H9 (cell line): Measurements from ENCODE around the gene DNAJA2. TPM values are rescaled to one million over a fixed set of nuclear protein-coding genes. Genes with fewer than 3 reads are reported as not detected.

Experiments used
- DNase-seq: peaks from one replicate; pipeline ENCODE4 v3.0.0-alpha.2; 2017
- H2AFZ ChIP-seq: one replicate; pipeline ENCODE4 v1.6.1; 2013; ENCODE audit warnings: mild to moderate bottlenecking, low read length, control low read depth, moderate library complexity
- H2AK5ac ChIP-seq: 2 replicates; pipeline ENCODE4 v1.6.1; 2013; ENCODE audit warnings: low read length, control low read depth, mixed read lengths; ENCODE audit not compliant: insufficient read length
- H2BK120ac ChIP-seq: one replicate; pipeline ENCODE4 v1.6.1; 2013; ENCODE audit warnings: low read depth, mild to moderate bottlenecking, low read length, control low read depth, inconsistent platforms; ENCODE audit not compliant: poor library complexity, severe bottlenecking
- H2BK12ac ChIP-seq: 2 replicates; pipeline ENCODE4 v1.6.1; 2013; ENCODE audit warnings: low read length, control low read depth, mixed read lengths, low read depth; ENCODE audit not compliant: insufficient read length
- H2BK15ac ChIP-seq: 2 replicates; pipeline ENCODE4 v1.6.1; 2013; ENCODE audit warnings: low read depth, low read length, control low read depth
- H2BK20ac ChIP-seq: one replicate; pipeline ENCODE4 v1.6.1; 2013; ENCODE audit warnings: low read depth, mild to moderate bottlenecking, low read length, control low read depth, inconsistent platforms; ENCODE audit not compliant: poor library complexity, severe bottlenecking
- H2BK5ac ChIP-seq: 2 replicates; pipeline ENCODE4 v1.6.1; 2013; ENCODE audit warnings: low read length, control low read depth, mixed read lengths; ENCODE audit not compliant: insufficient read length
- H3K14ac ChIP-seq: 2 replicates; pipeline ENCODE4 v1.6.1; 2013; ENCODE audit warnings: low read length, control low read depth; ENCODE audit not compliant: insufficient read depth
- H3K18ac ChIP-seq: 2 replicates; pipeline ENCODE4 v1.6.1; 2013; ENCODE audit warnings: low read depth, mild to moderate bottlenecking, mixed read lengths, low read length, control low read depth; ENCODE audit not compliant: insufficient read length
- H3K23ac ChIP-seq: 2 replicates; pipeline ENCODE4 v1.6.1; 2013; ENCODE audit warnings: low read length, control low read depth, mixed read lengths, low read depth; ENCODE audit not compliant: insufficient read length
- H3K23me2 ChIP-seq: 2 replicates; pipeline ENCODE4 v1.6.1; 2013; ENCODE audit warnings: low read depth, mild to moderate bottlenecking, mixed read lengths, low read length, control low read depth; ENCODE audit not compliant: insufficient read length, poor library complexity, severe bottlenecking
- H3K27ac ChIP-seq: 2 replicates; pipeline ENCODE4 v1.5.1; 2013; ENCODE audit warnings: low read length, control low read depth, mixed read lengths, low read depth; ENCODE audit not compliant: insufficient read length
- H3K27me3 ChIP-seq: 2 replicates; pipeline ENCODE4 v1.6.1; 2013; ENCODE audit warnings: low read length, control low read depth, inconsistent platforms; ENCODE audit not compliant: insufficient read depth
- H3K4ac ChIP-seq: 2 replicates; pipeline ENCODE4 v1.6.1; 2013; ENCODE audit warnings: low read depth, mild to moderate bottlenecking, control low read depth, inconsistent platforms, low read length, moderate library complexity
- H3K4me1 ChIP-seq: 2 replicates; pipeline ENCODE4 v1.6.1; 2013; ENCODE audit warnings: low read length, control low read depth, inconsistent platforms; ENCODE audit not compliant: insufficient read depth
- H3K4me2 ChIP-seq: 2 replicates; pipeline ENCODE4 v1.6.1; 2013; ENCODE audit warnings: low read length, control low read depth, mixed read lengths; ENCODE audit not compliant: insufficient read length, insufficient read depth
- H3K56ac ChIP-seq: 2 replicates; pipeline ENCODE4 v1.6.1; 2013; ENCODE audit warnings: low read depth, mild to moderate bottlenecking, mixed read lengths, low read length, control low read depth; ENCODE audit not compliant: insufficient read length
- H3K79me1 ChIP-seq: 2 replicates; pipeline ENCODE4 v1.6.1; 2013; ENCODE audit warnings: low read depth, mild to moderate bottlenecking, moderate library complexity, low read length, control low read depth, inconsistent platforms; ENCODE audit not compliant: insufficient read depth, poor library complexity, severe bottlenecking
- H3K79me2 ChIP-seq: 2 replicates; pipeline ENCODE4 v1.6.1; 2013; ENCODE audit warnings: low read length, control low read depth, inconsistent platforms; ENCODE audit not compliant: insufficient read depth
- H3K9ac ChIP-seq: 2 replicates; pipeline ENCODE4 v1.6.1; 2013; ENCODE audit warnings: low read length, control low read depth, mixed read lengths; ENCODE audit not compliant: insufficient read length; ENCODE audit errors: extremely low read depth
- H3K9me3 ChIP-seq: one replicate; pipeline ENCODE4 v1.6.1; 2013; ENCODE audit warnings: low read depth, low read length, inconsistent platforms; ENCODE audit not compliant: control insufficient read depth
- H3T11ph ChIP-seq: one replicate; pipeline ENCODE4 v1.6.1; 2013; ENCODE audit warnings: mild to moderate bottlenecking, low read length, control low read depth, inconsistent platforms
- H4K20me1 ChIP-seq: one replicate; pipeline ENCODE4 v1.6.1; 2013; ENCODE audit not compliant: control insufficient read depth, insufficient read length, insufficient read depth
- H4K5ac ChIP-seq: 2 replicates; pipeline ENCODE4 v1.6.1; 2013; ENCODE audit warnings: low read depth, mild to moderate bottlenecking, mixed read lengths, low read length, control low read depth; ENCODE audit not compliant: insufficient read length
- H4K8ac ChIP-seq: replicated peaks from 2 replicates; pipeline ENCODE4 v1.6.1; 2013; ENCODE audit warnings: low read length, control low read depth, mixed read lengths, low read depth; ENCODE audit not compliant: insufficient read length
- H4K91ac ChIP-seq: 2 replicates; pipeline ENCODE4 v1.6.1; 2013; ENCODE audit warnings: low read depth, mild to moderate bottlenecking, moderate library complexity, mixed read lengths, low read length, control low read depth; ENCODE audit not compliant: insufficient read length
- H3K27ac Mint-ChIP-seq, 3 experiments: 2 replicates in 2 of 3; 3 replicates in 1 of 3; pipeline ENCODE4 v1.8.0; 2020 to 2021; ENCODE audit warnings: mixed read lengths in 3 of 3, mild to moderate bottlenecking in 1 of 3, moderate library complexity in 1 of 3
- H3K27me3 Mint-ChIP-seq: 2 replicates; pipeline ENCODE4 v1.8.0; 2021; ENCODE audit warnings: low read depth, mild to moderate bottlenecking, moderate library complexity, mixed read lengths
- H3K36me3 Mint-ChIP-seq, 3 experiments: 2 replicates in 2 of 3; 3 replicates in 1 of 3; pipeline ENCODE4 v1.8.0; 2020 to 2021; ENCODE audit warnings: low read depth in 3 of 3, mixed read lengths in 3 of 3; ENCODE audit not compliant: insufficient read depth in 1 of 3
- H3K4me1 Mint-ChIP-seq, 2 experiments: 2 replicates each; pipeline ENCODE4 v1.8.0; 2020; ENCODE audit warnings: mixed read lengths in 2 of 2
- H3K4me3 Mint-ChIP-seq, 2 experiments: 2 replicates in 1 of 2; 3 replicates in 1 of 2; pipeline ENCODE4 v1.8.0; 2020 to 2021; ENCODE audit warnings: mild to moderate bottlenecking in 2 of 2, mixed read lengths in 2 of 2, moderate library complexity in 1 of 2
- H3K9me3 Mint-ChIP-seq, 2 experiments: 2 replicates in 1 of 2; 3 replicates in 1 of 2; pipeline ENCODE4 v1.8.0; 2020; ENCODE audit warnings: mild to moderate bottlenecking in 2 of 2, mixed read lengths in 2 of 2, moderate library complexity in 1 of 2
- WGBS: extraction: QIAGEN DNeasy Blood & Tissue Kit; methylation state at CpG from one replicate; pipeline ENCODE4 v1.1.7; 2013; ENCODE audit warnings: missing lambda C conversion rate, low lambda C conversion rate, mixed read lengths; ENCODE audit not compliant: insufficient read length; ENCODE audit errors: extremely low coverage; 5-methylcytosine and 5-hydroxymethylcytosine counted together
- total RNA-seq: library from RNA; stranded (reverse); gene quantifications from 2 replicates; pipeline ENCODE4 v1.2.1, GENCODE V29; 2021
- TF ChIP-seq, protein P1 (sequence below): fragments of 200-600 bp; sonication (generic); conservative IDR thresholded peaks from 3 replicates; pipeline ENCODE4 v1.8.0; 2021; ENCODE audit warnings: antibody characterized with exemption, mild to moderate bottlenecking

DNAJA2 gene
- total RNA-seq, 1 experiment from 2014 or later: 102 TPM

DNA sequence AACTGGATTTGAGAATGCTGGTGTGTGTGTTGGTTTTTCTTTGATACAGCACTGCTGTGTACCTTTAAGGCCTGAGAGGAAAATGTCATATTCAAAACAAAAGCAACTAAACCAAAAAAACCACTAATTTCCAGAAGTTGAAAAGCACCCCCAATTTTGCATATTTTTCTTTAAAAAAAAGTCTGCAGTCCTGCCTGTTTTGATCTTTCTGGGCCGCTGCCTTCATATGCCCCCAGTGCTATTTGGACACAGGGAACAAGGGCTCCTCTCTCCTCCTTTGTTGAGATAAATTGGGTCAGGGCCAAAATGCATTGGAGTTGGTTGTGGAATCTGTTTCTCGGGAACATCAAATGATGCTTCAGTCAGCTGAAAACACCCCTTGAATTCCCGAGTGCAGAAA lies 62.4 kb downstream of the DNAJA2 start:
- no peak overlapping the region for H3K4me2 ChIP-seq
- H3K79me1 ChIP-seq: no peaks in the 10 kb centered on the region
- H3K9me3 Mint-ChIP-seq: no peaks in the 10 kb centered on the region; a peak in 1 of 5 replicates
- H2BK20ac ChIP-seq: no peak overlapping the region
- DNase-seq: no peak
- H3K4me1 ChIP-seq: no peaks in the 10 kb centered on the region
- no peak overlapping the region for H2BK5ac ChIP-seq
- H3K27ac Mint-ChIP-seq: peak overlapping the region in 2 of 3 experiments; percentile 5 to 11; a peak in 2 of 7 replicates
- H3K79me2 ChIP-seq: no peaks in the 10 kb centered on the region
- H3K4ac ChIP-seq: no peak overlapping the region
- no peak overlapping the region for H3T11ph ChIP-seq
- H3K4me1 Mint-ChIP-seq: peaks cover 5% of the 10 kb centered on the region in 2 experiments; a peak in 3 of 4 replicates
- no peak overlapping the region for H3K18ac ChIP-seq
- H3K23me2 ChIP-seq: no peaks in the 10 kb centered on the region
- H3K23ac ChIP-seq: no peak overlapping the region
- TF ChIP-seq, protein P1, sequence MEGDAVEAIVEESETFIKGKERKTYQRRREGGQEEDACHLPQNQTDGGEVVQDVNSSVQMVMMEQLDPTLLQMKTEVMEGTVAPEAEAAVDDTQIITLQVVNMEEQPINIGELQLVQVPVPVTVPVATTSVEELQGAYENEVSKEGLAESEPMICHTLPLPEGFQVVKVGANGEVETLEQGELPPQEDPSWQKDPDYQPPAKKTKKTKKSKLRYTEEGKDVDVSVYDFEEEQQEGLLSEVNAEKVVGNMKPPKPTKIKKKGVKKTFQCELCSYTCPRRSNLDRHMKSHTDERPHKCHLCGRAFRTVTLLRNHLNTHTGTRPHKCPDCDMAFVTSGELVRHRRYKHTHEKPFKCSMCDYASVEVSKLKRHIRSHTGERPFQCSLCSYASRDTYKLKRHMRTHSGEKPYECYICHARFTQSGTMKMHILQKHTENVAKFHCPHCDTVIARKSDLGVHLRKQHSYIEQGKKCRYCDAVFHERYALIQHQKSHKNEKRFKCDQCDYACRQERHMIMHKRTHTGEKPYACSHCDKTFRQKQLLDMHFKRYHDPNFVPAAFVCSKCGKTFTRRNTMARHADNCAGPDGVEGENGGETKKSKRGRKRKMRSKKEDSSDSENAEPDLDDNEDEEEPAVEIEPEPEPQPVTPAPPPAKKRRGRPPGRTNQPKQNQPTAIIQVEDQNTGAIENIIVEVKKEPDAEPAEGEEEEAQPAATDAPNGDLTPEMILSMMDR: no peak
- H3K27me3 Mint-ChIP-seq: no peaks in the 10 kb centered on the region
- no CpG with 5 or more reads among the region's 3 CpGs for WGBS
- H4K91ac ChIP-seq: no peak overlapping the region
- H2BK120ac ChIP-seq: no peak overlapping the region
- no peak overlapping the region for H3K27ac ChIP-seq
- no peak overlapping the region for H2AK5ac ChIP-seq
- no peak overlapping the region for H4K8ac ChIP-seq
- no peak overlapping the region for H3K14ac ChIP-seq
- no peak overlapping the region for H2BK15ac ChIP-seq
- no peak overlapping the region for H2AFZ ChIP-seq
- no peak overlapping the region for H4K5ac ChIP-seq
- peaks cover 52 to 87% (median 72%) of the 10 kb centered on the region in 3 experiments for H3K36me3 Mint-ChIP-seq
- H3K9ac ChIP-seq: no peak overlapping the region
- no peaks in the 10 kb centered on the region for H3K27me3 ChIP-seq
- peaks cover 5% of the 10 kb centered on the region for H4K20me1 ChIP-seq
- H2BK12ac ChIP-seq: no peak overlapping the region
- no peak overlapping the region for H3K56ac ChIP-seq
- H3K9me3 ChIP-seq: no peaks in the 10 kb centered on the region
- H3K4me3 Mint-ChIP-seq: no peak overlapping the region
